ENCODE results near the gene PKP3.
"Not testable (repeated sequence)": the region's sequence is repeated elsewhere in the genome, so short reads cannot be mapped to it uniquely, and the experiment has no call there.

Gene PKP3

GRCh38 chr11:394858-395655 lies 1.0 kb downstream of the PKP3 start:
- Mint-ChIP-seq H3K36me3 (no peaks in the 10 kb centered on the region), H3K27ac (no peak overlapping the region), H3K4me3 (no peak overlapping the region), H3K4me1 (ENCODE audit: low read depth) (no peaks in the 10 kb centered on the region), H3K9me3 (ENCODE audit: low read depth) (no peaks in the 10 kb centered on the region), H3K27me3 (no peaks in the 10 kb centered on the region)

- H3K9me3 Mint-ChIP-seq (ENCODE audit: low read depth), result no peaks in the 10 kb centered on the region
- no peak overlapping the region for H3K4me3 Mint-ChIP-seq
- H3K4me1 Mint-ChIP-seq (ENCODE audit: low read depth), result no peaks in the 10 kb centered on the region
- no peak overlapping the region for H3K27ac Mint-ChIP-seq
- H3K27me3 Mint-ChIP-seq, result no peaks in the 10 kb centered on the region
- H3K36me3 Mint-ChIP-seq, result no peaks in the 10 kb centered on the region
These were observed 1.9 kb downstream of the PKP3 start for GRCh38 chr11:395866-396265.

- Mint-ChIP-seq H3K4me3 (no peak overlapping the region), H3K9me3 (ENCODE audit: low read depth) (no peaks in the 10 kb centered on the region), H3K27me3 (no peaks in the 10 kb centered on the region), H3K4me1 (ENCODE audit: low read depth) (no peaks in the 10 kb centered on the region), H3K36me3 (no peaks in the 10 kb centered on the region), H3K27ac (no peak overlapping the region)
These were observed 2.5 kb downstream of the PKP3 start for GRCh38 chr11:396511-396947.

- no peaks in the 10 kb centered on the region for H3K36me3 Mint-ChIP-seq
- no peaks in the 10 kb centered on the region for H3K4me1 Mint-ChIP-seq (ENCODE audit: low read depth)
- H3K27ac Mint-ChIP-seq, result no peak overlapping the region
- no peak overlapping the region for H3K4me3 Mint-ChIP-seq
- no peaks in the 10 kb centered on the region for H3K27me3 Mint-ChIP-seq
- H3K9me3 Mint-ChIP-seq (ENCODE audit: low read depth), result no peaks in the 10 kb centered on the region
These were observed 3.0 kb downstream of the PKP3 start for GRCh38 chr11:396948-397548.

- no peak overlapping the region for H3K4me3 Mint-ChIP-seq
- no peaks in the 10 kb centered on the region for H3K27me3 Mint-ChIP-seq
- no peaks in the 10 kb centered on the region for H3K36me3 Mint-ChIP-seq
- H3K9me3 Mint-ChIP-seq (ENCODE audit: low read depth), result no peaks in the 10 kb centered on the region
- H3K27ac Mint-ChIP-seq, result peak overlapping the region; percentile 58
- H3K4me1 Mint-ChIP-seq (ENCODE audit: low read depth), result no peaks in the 10 kb centered on the region
These were observed 4.8 kb downstream of the PKP3 start for GRCh38 chr11:398826-399225.

- Mint-ChIP-seq H3K36me3 (no peaks in the 10 kb centered on the region), H3K27ac (no peak overlapping the region), H3K9me3 (ENCODE audit: low read depth) (no peaks in the 10 kb centered on the region), H3K4me3 (no peak overlapping the region), H3K27me3 (no peaks in the 10 kb centered on the region), H3K4me1 (ENCODE audit: low read depth) (no peaks in the 10 kb centered on the region)
These were observed 5.8 kb downstream of the PKP3 start for GRCh38 chr11:399731-400211.

- Mint-ChIP-seq H3K36me3 (no peaks in the 10 kb centered on the region), H3K27me3 (no peaks in the 10 kb centered on the region), H3K9me3 (ENCODE audit: low read depth) (no peaks in the 10 kb centered on the region), H3K27ac (no peak overlapping the region), H3K4me3 (no peak overlapping the region), H3K4me1 (ENCODE audit: low read depth) (no peaks in the 10 kb centered on the region)
These were observed 6.3 kb downstream of the PKP3 start for GRCh38 chr11:400241-400689.

GRCh38 chr11:401196-401595 lies 7.2 kb downstream of the PKP3 start:
- not testable (repeated sequence) for H3K4me1 Mint-ChIP-seq (ENCODE audit: low read depth); H3K9me3 Mint-ChIP-seq (ENCODE audit: low read depth); H3K27ac Mint-ChIP-seq; H3K27me3 Mint-ChIP-seq; H3K4me3 Mint-ChIP-seq; H3K36me3 Mint-ChIP-seq

GRCh38 chr11:403021-403760 lies 9.2 kb downstream of the PKP3 start:
- Mint-ChIP-seq H3K27me3 (no peaks in the 10 kb centered on the region), H3K36me3 (no peaks in the 10 kb centered on the region), H3K27ac (no peak overlapping the region), H3K4me1 (ENCODE audit: low read depth) (peaks cover 2% of the 10 kb centered on the region), H3K4me3 (no peak overlapping the region), H3K9me3 (ENCODE audit: low read depth) (no peaks in the 10 kb centered on the region)

- Mint-ChIP-seq H3K27me3 (no peaks in the 10 kb centered on the region), H3K27ac (no peak overlapping the region), H3K4me3 (no peak overlapping the region)
These were observed 9.9 kb downstream of the PKP3 start for GRCh38 chr11:403761-404431.

GRCh38 chr11:404551-405264 lies 10.7 kb downstream of the PKP3 start:
- H3K9me3 Mint-ChIP-seq (ENCODE audit: low read depth), result no peaks in the 10 kb centered on the region
- peaks cover 3% of the 10 kb centered on the region for H3K4me1 Mint-ChIP-seq (ENCODE audit: low read depth)
- H3K27me3 Mint-ChIP-seq, result no peaks in the 10 kb centered on the region
- H3K27ac Mint-ChIP-seq, result no peak overlapping the region
- no peaks in the 10 kb centered on the region for H3K36me3 Mint-ChIP-seq
- no peak overlapping the region for H3K4me3 Mint-ChIP-seq

More at GRCh38 chr11:403761-404431, 9.9 kb downstream of the PKP3 start:
- H3K4me1 Mint-ChIP-seq (ENCODE audit: low read depth), result peaks cover 3% of the 10 kb centered on the region
- no peaks in the 10 kb centered on the region for H3K36me3 Mint-ChIP-seq
- H3K9me3 Mint-ChIP-seq (ENCODE audit: low read depth), result no peaks in the 10 kb centered on the region

GRCh38 chr11:405323-405953 lies 11.4 kb downstream of the PKP3 start:
- Mint-ChIP-seq H3K27me3 (no peaks in the 10 kb centered on the region), H3K9me3 (ENCODE audit: low read depth) (no peaks in the 10 kb centered on the region), H3K27ac (no peak overlapping the region), H3K36me3 (no peaks in the 10 kb centered on the region), H3K4me3 (no peak overlapping the region), H3K4me1 (ENCODE audit: low read depth) (peaks cover 3% of the 10 kb centered on the region)

GRCh38 chr11:405954-406795 lies 12.2 kb downstream of the PKP3 start:
- no peaks in the 10 kb centered on the region for H3K27me3 Mint-ChIP-seq
- peaks cover 3% of the 10 kb centered on the region for H3K4me1 Mint-ChIP-seq (ENCODE audit: low read depth)
- no peak overlapping the region for H3K27ac Mint-ChIP-seq
- no peak overlapping the region for H3K4me3 Mint-ChIP-seq
- no peaks in the 10 kb centered on the region for H3K36me3 Mint-ChIP-seq
- no peaks in the 10 kb centered on the region for H3K9me3 Mint-ChIP-seq (ENCODE audit: low read depth)
